Stimulated activated naive B cell treated with anti-CD40 and anti-IgM and Interleukin-4, amounts not matched to agents 10 μg/mL and 1 μg/mL and 100 μg/mL, for 72 hours (primary cell): ENCODE data around the gene FNTB.
A peak's percentile ranks its signal among the peaks of the same experiment; 100 is the strongest.

Experiments
- ATAC-seq, 2 donors: fragments of 150-1000 bp; cut with Tn5 transposase; replicated peaks; 2 replicates each; pipeline ENCODE4 v1.10.0; 2021; ENCODE audit warnings: moderate library complexity in 1 of 2
- DNase-seq: peaks from one replicate; pipeline ENCODE4 v3.0.0; 2021
- H3K27ac Mint-ChIP-seq: one replicate; pipeline ENCODE4 v1.8.0; 2022; ENCODE audit warnings: mild to moderate bottlenecking, mixed read lengths
- H3K27me3 Mint-ChIP-seq, 2 donors: one replicate each; pipeline ENCODE4 v1.8.0; 2022; ENCODE audit warnings: mixed read lengths in 2 of 2
- H3K36me3 Mint-ChIP-seq, 2 donors: one replicate each; pipeline ENCODE4 v1.8.0; 2022; ENCODE audit warnings: mixed read lengths in 2 of 2, mild to moderate bottlenecking in 1 of 2
- H3K4me1 Mint-ChIP-seq, 2 donors: one replicate each; pipeline ENCODE4 v1.8.0; 2022; ENCODE audit warnings: mixed read lengths in 2 of 2, mild to moderate bottlenecking in 1 of 2
- H3K4me3 Mint-ChIP-seq, 2 donors: one replicate each; pipeline ENCODE4 v1.8.0; 2022; ENCODE audit warnings: mild to moderate bottlenecking in 2 of 2, mixed read lengths in 2 of 2, moderate library complexity in 1 of 2
- H3K9me3 Mint-ChIP-seq, 2 donors: one replicate each; pipeline ENCODE4 v1.8.0; 2022; ENCODE audit warnings: mixed read lengths in 2 of 2, mild to moderate bottlenecking in 1 of 2

FNTB gene

DNA sequence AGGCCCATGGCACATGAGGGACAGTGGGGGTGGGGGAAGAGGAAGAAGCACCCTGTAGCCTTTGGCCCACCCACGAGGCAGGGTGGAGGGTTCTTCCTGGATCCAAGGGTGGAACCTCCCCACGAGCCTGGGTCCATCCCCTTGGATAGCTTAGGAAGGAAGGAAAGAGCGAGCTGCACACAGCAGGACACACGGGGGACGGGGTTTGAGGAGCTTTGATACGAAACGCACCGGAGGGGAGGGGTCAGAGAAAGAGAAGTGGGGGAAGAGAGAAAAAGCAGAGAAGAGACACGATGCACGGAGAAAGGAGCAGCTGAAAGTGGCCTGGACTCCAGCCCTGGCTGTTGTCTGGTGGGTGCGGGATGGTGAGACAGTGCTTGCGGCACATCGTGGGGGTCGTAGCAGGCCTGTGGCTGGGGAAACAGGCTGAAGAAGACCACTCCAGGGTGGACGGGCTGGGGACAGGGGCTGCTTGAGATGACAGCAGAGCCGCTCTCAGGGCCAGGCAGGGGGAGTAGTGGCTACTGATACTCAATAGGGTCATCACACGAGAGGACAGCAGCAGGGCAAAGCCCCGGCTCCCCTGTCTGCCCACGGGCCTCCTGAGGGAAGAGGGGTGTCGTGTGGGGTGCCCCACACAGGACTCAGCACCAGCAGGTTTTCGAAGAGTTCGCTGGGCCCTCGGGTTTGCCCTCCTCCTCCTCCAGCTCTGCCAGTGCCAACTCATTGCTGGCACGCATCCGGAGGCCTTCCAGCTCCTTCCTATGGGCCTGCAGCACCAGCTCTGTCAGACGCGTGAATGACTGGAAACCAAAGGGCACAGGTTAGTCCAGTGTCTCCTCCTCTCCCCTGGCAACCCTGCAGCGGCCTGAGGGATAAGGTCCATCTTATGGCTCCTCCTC, 38.7 kb upstream of the FNTB start:
- Mint-ChIP-seq H3K9me3 (no peaks in the 10 kb centered on the region), H3K27ac (peak overlapping the region; percentile 3), H3K4me1 (peaks cover 31 to 54% of the 10 kb centered on the region in 2 donors), H3K27me3 (no peaks in the 10 kb centered on the region), H3K4me3 (no peak overlapping the region), H3K36me3 (peaks cover 59 to 73% of the 10 kb centered on the region in 2 donors)
- ATAC-seq (no peak), DNase-seq (no peak)

DNA sequence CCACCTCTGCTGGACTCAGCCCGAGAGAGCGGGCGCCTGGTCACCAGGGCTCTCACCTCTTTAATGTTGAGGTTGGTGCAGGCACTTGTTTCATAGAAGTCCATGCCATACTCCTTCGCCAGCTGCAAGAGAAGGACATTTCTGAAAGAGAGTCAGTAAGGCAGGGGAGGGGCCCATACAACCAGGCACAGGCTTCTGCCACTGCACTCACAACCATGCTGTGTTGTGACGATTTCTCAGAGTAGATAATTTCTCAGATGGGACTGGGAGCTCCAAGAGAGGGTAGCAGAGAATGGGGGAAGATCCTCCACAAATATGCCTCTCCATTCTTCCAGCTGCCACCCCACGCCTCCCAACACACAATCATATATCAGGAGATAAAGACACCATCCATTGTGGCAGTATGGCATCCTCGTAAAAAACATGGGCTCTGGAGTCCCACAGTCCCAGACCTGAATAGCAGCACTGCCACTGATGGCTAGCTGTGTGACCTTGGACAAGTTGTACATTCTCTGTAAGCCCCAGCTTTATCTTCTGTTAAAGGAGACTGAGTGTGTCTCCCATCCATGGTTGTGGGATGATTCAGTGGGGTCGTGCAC, 38.0 kb upstream of the FNTB start:
- DNase-seq (no peak), ATAC-seq (no peak)
- no peaks in the 10 kb centered on the region for H3K27me3 Mint-ChIP-seq
- H3K27ac Mint-ChIP-seq: no peak overlapping the region
- H3K4me3 Mint-ChIP-seq: no peak overlapping the region
- H3K36me3 Mint-ChIP-seq: peaks cover 59 to 71% of the 10 kb centered on the region in 2 donors
- H3K4me1 Mint-ChIP-seq: peaks cover 31 to 54% of the 10 kb centered on the region in 2 donors
- no peaks in the 10 kb centered on the region for H3K9me3 Mint-ChIP-seq

DNA sequence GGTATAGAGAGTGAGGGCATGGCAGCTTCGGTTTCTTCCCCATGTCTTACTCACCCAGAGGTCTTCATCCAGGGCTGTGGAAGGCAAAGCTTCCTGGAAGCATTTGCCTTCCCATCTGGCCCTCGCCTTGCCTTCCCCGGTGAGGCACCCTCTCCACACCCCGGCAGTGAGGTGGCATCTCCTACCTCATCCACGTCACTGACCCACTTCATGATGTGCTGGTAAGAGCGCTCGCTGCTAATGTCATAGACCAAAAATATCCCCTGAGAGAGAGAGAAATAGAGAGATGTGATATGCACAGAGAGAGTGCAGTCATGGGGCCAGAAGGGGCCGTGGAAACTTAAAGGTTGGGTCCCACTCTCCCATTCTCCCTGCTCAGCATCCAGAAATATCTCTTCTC, 35.8 kb upstream of the FNTB start:
- H3K9me3 Mint-ChIP-seq: no peaks in the 10 kb centered on the region
- no peak overlapping the region for H3K4me3 Mint-ChIP-seq
- H3K27ac Mint-ChIP-seq: no peak overlapping the region
- no peaks in the 10 kb centered on the region for H3K27me3 Mint-ChIP-seq
- no peak for DNase-seq
- H3K36me3 Mint-ChIP-seq: peaks cover 59 to 66% of the 10 kb centered on the region in 2 donors
- H3K4me1 Mint-ChIP-seq: peaks cover 28 to 49% of the 10 kb centered on the region in 2 donors
- ATAC-seq: no peak

DNA sequence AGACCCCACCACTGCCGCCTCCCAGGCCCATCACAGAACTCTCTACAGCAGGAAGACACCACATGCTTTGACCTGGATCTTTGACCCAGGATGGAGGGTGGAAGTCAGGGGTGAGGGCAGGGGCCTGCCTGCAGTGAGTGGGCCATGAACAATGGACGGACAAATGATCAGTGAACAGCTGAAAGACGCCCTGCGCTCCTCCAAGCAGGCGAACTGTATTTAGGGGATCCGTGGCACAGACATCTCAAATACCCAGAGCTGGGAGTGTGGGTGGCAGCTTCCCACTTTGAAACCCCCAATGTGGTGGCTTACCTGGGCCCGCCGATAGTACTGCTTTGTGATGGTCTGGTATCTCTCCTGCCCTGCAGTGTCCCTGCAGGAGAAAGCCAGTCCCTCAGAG, 35.4 kb upstream of the FNTB start:
- Mint-ChIP-seq H3K4me3 (no peak overlapping the region), H3K9me3 (no peaks in the 10 kb centered on the region), H3K27ac (no peak overlapping the region), H3K36me3 (peaks cover 57 to 64% of the 10 kb centered on the region in 2 donors), H3K27me3 (no peaks in the 10 kb centered on the region), H3K4me1 (peaks cover 28 to 49% of the 10 kb centered on the region in 2 donors)
- ATAC-seq (no peak), DNase-seq (no peak)

DNA sequence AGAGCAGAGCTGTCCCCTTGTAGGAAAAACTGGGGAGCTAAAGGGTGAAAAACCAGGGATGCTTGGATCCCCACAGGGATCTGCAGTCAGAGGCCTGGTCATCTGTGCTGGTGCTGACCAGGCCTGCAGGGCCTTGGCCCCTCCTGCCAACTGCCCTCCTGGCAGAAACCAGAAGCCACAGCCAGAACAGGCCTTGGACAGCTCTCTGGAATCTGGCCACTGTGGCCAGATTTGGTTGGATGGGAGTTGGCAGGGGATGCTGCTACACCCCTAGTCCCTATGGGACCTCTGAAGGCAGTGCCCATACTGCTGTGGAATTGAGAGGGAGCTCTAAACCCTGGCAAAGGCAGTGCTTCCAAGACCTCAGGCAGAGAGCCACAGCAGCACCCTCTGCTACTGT, 35.0 kb upstream of the FNTB start:
- Mint-ChIP-seq H3K4me3 (no peak overlapping the region), H3K36me3 (peaks cover 53 to 61% of the 10 kb centered on the region in 2 donors), H3K4me1 (peaks cover 28 to 45% of the 10 kb centered on the region in 2 donors), H3K27ac (no peak overlapping the region), H3K9me3 (no peaks in the 10 kb centered on the region), H3K27me3 (no peaks in the 10 kb centered on the region)
- ATAC-seq: no peak
- DNase-seq: no peak

DNA sequence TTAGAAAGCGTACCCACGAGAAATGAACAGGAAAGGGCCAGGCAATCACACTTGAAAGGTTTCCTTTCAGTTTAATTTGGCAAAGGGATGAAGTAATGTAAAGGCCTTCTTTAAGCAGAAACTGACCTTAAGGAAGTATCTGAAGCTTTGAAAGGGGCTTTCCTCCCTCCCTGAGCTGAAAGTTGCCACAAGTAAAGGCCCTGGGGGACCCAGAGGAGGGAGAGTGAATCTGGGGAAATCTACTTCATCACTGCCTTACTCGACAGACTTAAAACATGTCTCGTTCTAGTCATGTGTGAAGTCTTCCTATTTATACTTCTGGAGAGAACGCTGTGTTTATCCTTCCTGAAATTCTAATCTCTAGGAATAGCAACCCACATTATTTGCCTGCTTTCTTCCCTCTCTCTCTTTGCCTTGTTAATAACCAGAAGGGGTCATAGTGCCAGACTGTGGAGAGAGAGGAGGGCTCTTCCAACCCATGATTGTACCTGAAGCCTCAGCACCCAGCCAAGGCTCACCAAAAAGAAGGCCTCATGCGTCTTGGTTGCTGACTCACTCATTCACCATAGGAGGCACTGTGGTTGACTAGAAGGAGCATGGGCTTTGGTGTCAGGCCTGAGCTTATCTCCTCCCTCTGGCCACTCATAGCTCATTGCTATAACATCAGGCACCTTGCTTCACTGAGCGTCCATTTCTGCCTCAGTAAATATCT, 33.9 kb upstream of the FNTB start:
- H3K27ac Mint-ChIP-seq: peak overlapping the region; percentile 90
- peak; percentile 87 to 90 for ATAC-seq
- no peaks in the 10 kb centered on the region for H3K9me3 Mint-ChIP-seq
- peaks cover 53 to 54% of the 10 kb centered on the region in 2 donors for H3K36me3 Mint-ChIP-seq
- peaks cover 26 to 35% of the 10 kb centered on the region in 2 donors for H3K4me1 Mint-ChIP-seq
- H3K4me3 Mint-ChIP-seq: peak overlapping the region; percentile 41 to 75
- H3K27me3 Mint-ChIP-seq: no peaks in the 10 kb centered on the region
- DNase-seq: peak; percentile 27

DNA sequence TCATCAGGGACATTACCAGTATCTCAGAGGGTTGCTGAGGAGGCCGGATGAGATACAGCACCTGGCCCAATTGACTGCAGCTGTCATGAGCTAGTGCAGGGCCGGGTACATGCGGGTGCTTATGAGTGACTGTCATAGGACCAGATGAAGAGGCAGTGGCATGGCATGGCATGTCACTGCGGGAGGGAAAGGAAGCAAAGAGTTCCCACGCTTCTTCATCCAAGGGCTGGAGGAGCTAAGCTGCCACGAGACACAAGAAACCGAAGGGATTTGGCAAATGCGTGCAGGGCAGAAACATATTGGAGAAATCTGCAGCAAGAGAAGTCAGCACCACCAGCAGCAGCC, 33.4 kb upstream of the FNTB start:
- no peak for ATAC-seq
- no peaks in the 10 kb centered on the region for H3K27me3 Mint-ChIP-seq
- H3K9me3 Mint-ChIP-seq: no peaks in the 10 kb centered on the region
- peak overlapping the region; percentile 90 for H3K27ac Mint-ChIP-seq
- DNase-seq: no peak
- peak overlapping the region; percentile 36 to 75 for H3K4me3 Mint-ChIP-seq
- H3K4me1 Mint-ChIP-seq: peaks cover 26 to 34% of the 10 kb centered on the region in 2 donors
- H3K36me3 Mint-ChIP-seq: peaks cover 52% of the 10 kb centered on the region in 2 donors

DNA sequence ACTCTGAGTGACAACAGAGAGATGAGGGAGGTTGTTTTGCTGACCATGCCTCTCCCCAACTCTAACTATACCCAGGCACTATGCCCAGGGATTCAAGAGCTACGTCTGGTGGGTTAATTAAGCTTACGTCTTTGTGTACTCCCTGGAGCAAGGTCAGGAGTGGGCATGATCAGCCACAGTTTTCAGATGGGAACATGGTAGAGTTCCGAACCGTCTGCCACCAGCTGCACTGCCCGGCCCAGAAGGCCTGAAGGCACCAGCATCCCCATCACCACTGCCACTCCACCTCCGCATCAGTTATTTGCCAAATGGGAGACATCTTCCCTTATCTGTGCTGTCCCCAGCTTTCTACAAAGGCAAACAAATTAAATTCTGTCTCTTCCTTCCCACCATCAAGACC, 33.0 kb upstream of the FNTB start:
- no peaks in the 10 kb centered on the region for H3K9me3 Mint-ChIP-seq
- H3K27ac Mint-ChIP-seq: no peak overlapping the region
- peaks cover 48 to 49% of the 10 kb centered on the region in 2 donors for H3K36me3 Mint-ChIP-seq
- H3K4me3 Mint-ChIP-seq: no peak overlapping the region
- H3K4me1 Mint-ChIP-seq: peaks cover 26 to 34% of the 10 kb centered on the region in 2 donors
- ATAC-seq: no peak
- no peaks in the 10 kb centered on the region for H3K27me3 Mint-ChIP-seq
- DNase-seq: no peak

DNA sequence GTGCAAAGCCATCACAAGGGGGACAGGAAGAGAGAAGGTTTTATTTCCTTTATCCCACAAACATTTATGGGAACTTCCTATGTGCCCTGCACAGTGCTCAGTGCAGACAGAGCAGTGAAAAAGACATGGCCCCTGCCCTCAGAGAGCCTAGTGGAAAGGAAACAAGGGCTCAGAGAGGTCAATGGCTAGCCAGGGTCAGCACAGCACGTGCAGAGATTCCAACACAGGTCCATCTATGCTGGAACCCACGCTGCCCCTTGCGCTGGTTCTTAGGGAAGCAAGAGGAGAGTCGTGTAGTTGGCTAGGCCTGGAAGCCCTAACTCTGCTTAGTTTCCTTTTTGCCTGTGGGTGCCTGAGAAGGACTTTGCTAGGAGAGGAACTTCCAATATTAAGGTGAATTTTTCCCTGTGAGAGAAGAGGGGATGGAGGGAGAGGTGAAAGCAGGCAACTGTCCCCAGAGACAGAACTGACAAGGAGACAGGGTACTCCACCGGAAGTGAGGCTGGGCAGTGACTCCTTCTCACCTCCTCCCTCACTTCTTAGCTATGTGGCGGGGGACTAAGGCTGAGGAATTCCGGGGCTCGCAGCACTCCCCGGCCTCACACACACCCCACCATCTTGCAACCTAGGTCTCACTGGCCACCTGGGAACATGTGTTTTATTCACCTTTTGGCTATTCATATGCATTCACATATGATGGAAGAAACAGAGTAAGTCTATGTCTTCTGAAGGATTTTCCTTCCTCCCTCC, 32.0 kb upstream of the FNTB start:
- Mint-ChIP-seq H3K4me1 (peaks cover 26 to 34% of the 10 kb centered on the region in 2 donors), H3K36me3 (peaks cover 42 to 44% of the 10 kb centered on the region in 2 donors)
- ATAC-seq: no peak

DNA sequence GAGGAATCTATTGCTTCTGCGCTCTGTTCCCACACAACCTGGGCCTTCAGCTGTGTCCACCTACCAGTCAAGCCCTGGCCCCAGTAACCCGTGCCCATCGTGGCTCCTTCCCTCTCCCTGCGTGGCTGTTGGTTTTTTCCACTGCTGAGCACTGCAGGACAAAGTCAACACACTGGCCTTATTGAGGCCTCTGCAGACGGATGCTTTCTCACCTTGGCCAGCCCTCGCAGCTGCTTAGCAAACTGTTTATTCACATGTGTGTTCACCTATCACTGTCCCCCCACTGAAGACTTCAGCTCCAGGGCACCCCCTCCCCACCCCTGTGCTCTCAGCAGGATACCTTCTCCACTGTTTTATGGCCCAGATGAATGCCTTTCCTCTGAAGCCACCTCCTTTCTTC, 31.4 kb upstream of the FNTB start:
- H3K4me3 Mint-ChIP-seq: no peak overlapping the region
- no peak overlapping the region for H3K27ac Mint-ChIP-seq
- H3K9me3 Mint-ChIP-seq: no peaks in the 10 kb centered on the region

More for the DNA sequence above, 32.0 kb upstream of the FNTB start:
- DNase-seq: no peak
- H3K9me3 Mint-ChIP-seq: no peaks in the 10 kb centered on the region
- H3K4me3 Mint-ChIP-seq: no peak overlapping the region
- no peaks in the 10 kb centered on the region for H3K27me3 Mint-ChIP-seq
- H3K27ac Mint-ChIP-seq: no peak overlapping the region

DNA sequence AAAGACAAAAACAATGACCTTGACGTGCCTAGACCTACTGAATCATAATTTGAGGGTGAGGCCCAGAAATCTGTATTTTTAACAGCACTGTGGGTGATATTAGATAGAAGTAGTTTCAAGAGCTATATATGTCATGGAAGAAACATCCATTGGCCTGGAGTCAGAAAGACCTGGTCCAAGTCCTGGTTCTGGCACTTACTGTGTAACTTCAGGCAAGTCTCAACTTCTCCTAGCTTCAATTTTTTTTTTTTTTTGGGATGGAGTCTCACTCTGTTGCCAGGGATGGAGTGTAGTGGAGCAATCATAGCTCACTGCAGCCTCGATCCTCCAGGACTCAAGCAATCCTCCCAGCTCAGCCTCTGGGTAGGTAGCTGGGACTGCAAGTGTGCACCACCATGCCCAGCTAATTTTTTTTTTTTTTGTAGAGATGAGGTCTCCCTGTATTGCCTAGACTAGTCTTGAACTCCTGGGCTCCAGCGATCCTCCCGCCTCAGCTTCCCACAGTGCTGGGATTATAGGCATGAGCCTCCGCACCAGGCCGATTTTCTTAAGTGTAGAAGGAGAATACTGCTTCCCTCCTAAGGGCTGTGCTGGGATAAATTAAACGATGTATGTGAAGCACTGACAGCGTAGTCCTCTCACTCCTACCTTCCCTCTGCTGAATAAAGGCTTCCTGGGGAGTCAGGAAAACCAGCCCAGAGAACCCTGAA, 29.8 kb upstream of the FNTB start:
- no peak for DNase-seq
- no peaks in the 10 kb centered on the region for H3K27me3 Mint-ChIP-seq
- no peak overlapping the region for H3K4me3 Mint-ChIP-seq
- H3K27ac Mint-ChIP-seq: no peak overlapping the region
- peaks cover 23% of the 10 kb centered on the region in 2 donors for H3K4me1 Mint-ChIP-seq
- ATAC-seq: no peak
- peaks cover 25 to 27% of the 10 kb centered on the region in 2 donors for H3K36me3 Mint-ChIP-seq
- H3K9me3 Mint-ChIP-seq: no peaks in the 10 kb centered on the region

More for the DNA sequence above, 31.4 kb upstream of the FNTB start:
- Mint-ChIP-seq H3K4me1 (peaks cover 26 to 34% of the 10 kb centered on the region in 2 donors), H3K27me3 (no peaks in the 10 kb centered on the region), H3K36me3 (peaks cover 36 to 38% of the 10 kb centered on the region in 2 donors)
- DNase-seq (no peak), ATAC-seq (no peak)

DNA sequence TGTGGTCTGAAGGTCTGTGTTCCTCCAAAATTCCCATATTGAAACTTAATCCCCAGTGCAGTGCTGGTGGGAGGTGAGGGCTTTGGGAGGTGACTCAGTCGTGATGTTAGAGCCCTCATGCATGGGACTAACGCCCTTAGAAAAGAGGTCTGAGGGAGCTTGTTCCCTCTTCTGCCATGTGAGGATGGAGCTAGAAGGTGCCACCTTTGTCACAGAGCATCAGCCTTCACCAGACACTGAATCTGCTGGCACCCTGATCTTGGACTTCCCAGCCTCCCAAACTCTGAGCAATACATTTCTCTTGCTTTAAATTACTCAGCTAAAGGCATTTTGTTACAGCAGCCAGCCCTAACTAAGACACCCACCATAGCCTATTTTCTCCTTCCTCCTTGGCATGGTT, 28.5 kb upstream of the FNTB start:
- DNase-seq: no peak
- ATAC-seq: no peak
- Mint-ChIP-seq H3K4me1 (peaks cover 12% of the 10 kb centered on the region in 2 donors), H3K4me3 (no peak overlapping the region), H3K9me3 (no peaks in the 10 kb centered on the region), H3K27me3 (no peaks in the 10 kb centered on the region), H3K27ac (no peak overlapping the region), H3K36me3 (peaks cover 25 to 29% of the 10 kb centered on the region in 2 donors)

DNA sequence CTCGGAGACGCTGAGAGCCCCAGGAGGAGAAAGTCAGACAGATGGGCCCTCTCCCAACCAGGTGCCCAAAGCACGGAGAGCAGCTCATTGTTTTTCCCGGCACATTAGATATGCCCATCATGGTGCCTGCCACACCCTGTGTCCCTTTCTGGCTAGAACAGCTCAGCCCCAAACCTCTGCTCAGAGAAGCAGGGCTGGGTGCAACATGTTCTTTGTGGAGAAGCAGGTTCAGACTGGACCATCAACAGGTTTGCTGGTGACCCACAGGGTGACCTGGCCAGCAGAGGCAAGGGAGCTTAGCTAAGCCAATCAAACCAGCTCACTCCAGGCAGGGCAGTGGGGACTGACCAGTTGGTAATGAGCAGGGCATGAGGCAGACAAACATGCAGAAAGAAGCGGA, 28.0 kb upstream of the FNTB start:
- Mint-ChIP-seq H3K27me3 (no peaks in the 10 kb centered on the region), H3K4me1 (peaks cover 9 to 12% of the 10 kb centered on the region in 2 donors), H3K27ac (no peak overlapping the region), H3K4me3 (no peak overlapping the region), H3K36me3 (peaks cover 25 to 27% of the 10 kb centered on the region in 2 donors), H3K9me3 (no peaks in the 10 kb centered on the region)
- ATAC-seq (no peak), DNase-seq (no peak)
